Mesenchymal stem cell (in vitro differentiated cells and primary cell): Measurements from ENCODE around the gene DDA1. TPM values are rescaled to one million over a fixed set of nuclear protein-coding genes. Genes with fewer than 3 reads are reported as not detected.

Experiments used
- DNase-seq: peaks from one replicate; pipeline ENCODE4 v3.0.0-alpha.2; 2013
- H2AFZ ChIP-seq: one replicate; pipeline ENCODE4 v1.6.1; 2013; ENCODE audit warnings: low read depth, mild to moderate bottlenecking, control low read depth, inconsistent platforms, low read length, moderate library complexity
- H2AK5ac ChIP-seq: 2 replicates; pipeline ENCODE4 v1.6.1; 2013; ENCODE audit warnings: low read length, moderate library complexity, mild to moderate bottlenecking, inconsistent platforms; ENCODE audit not compliant: severe bottlenecking
- H2BK120ac ChIP-seq: one replicate; pipeline ENCODE4 v1.6.1; 2013; ENCODE audit warnings: low read depth, mild to moderate bottlenecking, inconsistent platforms, low read length, moderate library complexity
- H2BK12ac ChIP-seq, 2 experiments: one replicate each; pipeline ENCODE4 v1.6.1; 2013; ENCODE audit warnings: inconsistent platforms in 2 of 2, low read length in 2 of 2, mild to moderate bottlenecking in 2 of 2, moderate library complexity in 2 of 2, control low read depth in 1 of 2
- H2BK15ac ChIP-seq: one replicate; pipeline ENCODE4 v1.6.1; 2013; ENCODE audit warnings: mild to moderate bottlenecking, low read depth, inconsistent platforms; ENCODE audit not compliant: poor library complexity, severe bottlenecking
- H2BK5ac ChIP-seq: 2 replicates; pipeline ENCODE4 v1.6.1; 2013; ENCODE audit warnings: low read depth, mild to moderate bottlenecking, low read length, control low read depth, inconsistent platforms; ENCODE audit not compliant: poor library complexity, severe bottlenecking
- H3K14ac ChIP-seq, 2 experiments: one replicate each; pipeline ENCODE4 v1.6.1; 2013; ENCODE audit warnings: inconsistent platforms in 2 of 2, low read length in 2 of 2, control low read depth in 1 of 2, mild to moderate bottlenecking in 1 of 2, moderate library complexity in 1 of 2
- H3K18ac ChIP-seq, 2 experiments: one replicate each; pipeline ENCODE4 v1.6.1; 2013; ENCODE audit warnings: inconsistent platforms in 2 of 2, low read length in 2 of 2, control low read depth in 1 of 2, low read depth in 1 of 2, mild to moderate bottlenecking in 1 of 2
- H3K23ac ChIP-seq, 2 experiments: one replicate each; pipeline ENCODE4 v1.6.1; 2013; ENCODE audit warnings: inconsistent platforms in 2 of 2, low read length in 2 of 2, mild to moderate bottlenecking in 2 of 2, moderate library complexity in 2 of 2, control low read depth in 1 of 2
- H3K27ac ChIP-seq: 2 replicates; pipeline ENCODE4 v1.5.1; 2013; ENCODE audit warnings: mild to moderate bottlenecking, moderate library complexity, low read length, control low read depth, inconsistent platforms; ENCODE audit not compliant: poor library complexity, severe bottlenecking
- H3K27me3 ChIP-seq, 2 experiments: 2 replicates each; pipeline versions ENCODE4 v1.6.1 to v1.7.0; 2013; ENCODE audit warnings: low read length in 2 of 2, mild to moderate bottlenecking in 2 of 2, moderate library complexity in 2 of 2, control low read depth in 1 of 2, inconsistent platforms in 1 of 2; ENCODE audit not compliant: control insufficient read depth in 1 of 2, insufficient read depth in 1 of 2
- H3K36me3 ChIP-seq, 2 experiments: 2 replicates each; pipeline versions ENCODE4 v1.6.1 to v1.7.0; 2013; ENCODE audit warnings: low read length in 2 of 2, control low read depth in 1 of 2, inconsistent platforms in 1 of 2, low read depth in 1 of 2, mild to moderate bottlenecking in 1 of 2; ENCODE audit not compliant: insufficient read depth in 2 of 2, control insufficient read depth in 1 of 2
- H3K4ac ChIP-seq, 2 experiments: one replicate each; pipeline ENCODE4 v1.6.1; 2013; ENCODE audit warnings: inconsistent platforms in 2 of 2, low read length in 2 of 2, mild to moderate bottlenecking in 2 of 2, moderate library complexity in 2 of 2, control low read depth in 1 of 2, low read depth in 1 of 2
- H3K4me1 ChIP-seq: 2 replicates; pipeline ENCODE4 v1.6.1; 2013; ENCODE audit warnings: low read depth, low read length, control low read depth; ENCODE audit not compliant: control insufficient read depth, insufficient read depth
- H3K4me2 ChIP-seq: 2 replicates; pipeline ENCODE4 v1.6.1; 2013; ENCODE audit warnings: low read length, mild to moderate bottlenecking, inconsistent platforms; ENCODE audit not compliant: poor library complexity, severe bottlenecking
- H3K4me3 ChIP-seq, 2 experiments: 2 replicates each; pipeline versions ENCODE4 v1.5.1 to v1.7.0; 2013; ENCODE audit warnings: low read length in 2 of 2, mild to moderate bottlenecking in 2 of 2, control low read depth in 1 of 2, low read depth in 1 of 2; ENCODE audit not compliant: insufficient read depth in 1 of 2
- H3K79me1 ChIP-seq: replicated peaks from 2 replicates; pipeline ENCODE4 v1.6.1; 2013; ENCODE audit warnings: mild to moderate bottlenecking, control low read depth, low read length, inconsistent platforms; ENCODE audit not compliant: poor library complexity, severe bottlenecking
- H3K9ac ChIP-seq: 2 replicates; pipeline ENCODE4 v1.7.0; 2013; ENCODE audit warnings: mild to moderate bottlenecking, low read length, moderate library complexity
- H3K9me3 ChIP-seq: 2 replicates; pipeline ENCODE4 v1.7.0; 2013; ENCODE audit warnings: mild to moderate bottlenecking, low read length; ENCODE audit not compliant: control insufficient read depth
- H4K8ac ChIP-seq: one replicate; pipeline ENCODE4 v1.6.1; 2013; ENCODE audit warnings: inconsistent platforms, mild to moderate bottlenecking, low read length, moderate library complexity
- H4K91ac ChIP-seq: one replicate; pipeline ENCODE4 v1.6.1; 2013; ENCODE audit warnings: mild to moderate bottlenecking, low read length, inconsistent platforms
- WGBS: methylation state at CpG from one replicate; pipeline ENCODE4 v1.1.7; 2013; ENCODE audit warnings: mixed read lengths; 5-methylcytosine and 5-hydroxymethylcytosine counted together
- polyA plus RNA-seq, 2 experiments: library from polyadenylated mRNA; stranded (reverse); fragments of 200-250 nt; gene quantifications; one replicate each; pipeline ENCODE4 v1.2.3, GENCODE V29; 2013

DDA1 gene
- 151 TPM for polyA plus RNA-seq (2013, experiment 1 of 2)
- 152 TPM for polyA plus RNA-seq (2013, experiment 2 of 2)

- Histone ChIP-seq H2AFZ (no peak within 1 kb of the TSS), H3K23ac (no peak within 1 kb of the TSS), H3K27ac (peak within 1 kb of the TSS; percentile 38), H3K79me1 (peaks cover 23% of the 10 kb centered on the region), H3K4ac (peak within 1 kb of the TSS; percentile 64 to 99), H3K4me3 (peak within 1 kb of the TSS; percentile 85 to 93), H3K4me2 (peak within 1 kb of the TSS; percentile 82), H3K27me3 (no peaks in the 10 kb centered on the region), H3K18ac (peak within 1 kb of the TSS; percentile 89 to 95), H3K9me3 (no peaks in the 10 kb centered on the region), H4K8ac (peak within 1 kb of the TSS; percentile 93), H2BK120ac (peak within 1 kb of the TSS; percentile 84), H3K4me1 (peaks cover 41% of the 10 kb centered on the region), H2BK5ac (peak within 1 kb of the TSS; percentile 4), H2BK12ac (peak within 1 kb of the TSS in 1 of 2 experiments; percentile 24), H4K91ac (peak within 1 kb of the TSS; percentile 92), H2BK15ac (peak within 1 kb of the TSS; percentile 86), H3K9ac (peak within 1 kb of the TSS; percentile 97), H3K14ac (peak within 1 kb of the TSS; percentile 71 to 79), H2AK5ac (peak within 1 kb of the TSS; percentile 31), H3K36me3 (peaks cover 9 to 22% of the 10 kb centered on the region in 2 experiments)
- peak; percentile 100 for DNase-seq
- WGBS = under 1% methylated on average over 40 of the region's 46 CpGs
These were observed at the start of gene DDA1 for GRCh38 chr19:17309198-17309964. Gene DDA1, plus strand, starts transcription at chr19:17309563. Its CDS starts 92 bp downstream, at chr19:17309655.

- Histone ChIP-seq H2BK5ac (no peak overlapping the region), H3K27ac (no peak overlapping the region), H2BK12ac (no peak overlapping the region), H2AFZ (no peak overlapping the region), H3K27me3 (peaks cover 0 to 10% of the 10 kb centered on the region in 2 experiments), H3K9ac (no peak overlapping the region), H3K4me3 (no peak overlapping the region), H2AK5ac (no peak overlapping the region), H3K14ac (no peak overlapping the region), H3K36me3 (no peaks in the 10 kb centered on the region), H3K4me2 (no peak overlapping the region), H3K9me3 (peaks cover 10% of the 10 kb centered on the region), H4K91ac (no peak overlapping the region), H3K4ac (no peak overlapping the region), H3K79me1 (no peaks in the 10 kb centered on the region), H2BK120ac (no peak overlapping the region), H2BK15ac (no peak overlapping the region), H4K8ac (no peak overlapping the region), H3K4me1 (peaks cover 4% of the 10 kb centered on the region), H3K18ac (no peak overlapping the region), H3K23ac (no peak overlapping the region)
- DNase-seq = no peak
- 83% methylated on average over 1 of the region's 1 CpG for WGBS
These were observed 49.4 kb upstream of the DDA1 start for GRCh38 chr19:17259934-17260333.

GRCh38 chr19:17260842-17261325 lies 48.5 kb upstream of the DDA1 start:
- Histone ChIP-seq H2BK5ac (no peak overlapping the region), H2BK15ac (no peak overlapping the region), H3K27ac (no peak overlapping the region), H3K9ac (no peak overlapping the region), H3K9me3 (peaks cover 10% of the 10 kb centered on the region), H4K91ac (no peak overlapping the region), H3K4me1 (no peaks in the 10 kb centered on the region), H2BK12ac (no peak overlapping the region), H3K4ac (no peak overlapping the region), H3K27me3 (peaks cover 0 to 10% of the 10 kb centered on the region in 2 experiments), H2BK120ac (no peak overlapping the region), H3K4me3 (no peak overlapping the region), H3K79me1 (no peaks in the 10 kb centered on the region), H3K14ac (no peak overlapping the region), H2AFZ (no peak overlapping the region), H2AK5ac (no peak overlapping the region), H3K23ac (no peak overlapping the region), H3K36me3 (no peaks in the 10 kb centered on the region), H4K8ac (no peak overlapping the region), H3K4me2 (no peak overlapping the region), H3K18ac (no peak overlapping the region)
- DNase-seq = peak; percentile 71
- 27% methylated on average over 14 of the region's 15 CpGs for WGBS

GRCh38 chr19:17262557-17262956 lies 46.8 kb upstream of the DDA1 start:
- Histone ChIP-seq H2BK120ac (no peak overlapping the region), H3K36me3 (no peaks in the 10 kb centered on the region), H2BK15ac (no peak overlapping the region), H3K9ac (no peak overlapping the region), H3K23ac (no peak overlapping the region), H3K14ac (no peak overlapping the region), H4K8ac (no peak overlapping the region), H3K4me2 (no peak overlapping the region), H2AFZ (no peak overlapping the region), H2BK5ac (no peak overlapping the region), H2AK5ac (no peak overlapping the region), H3K4me1 (no peaks in the 10 kb centered on the region), H4K91ac (peak overlapping the region; percentile 29), H3K9me3 (peaks cover 10% of the 10 kb centered on the region), H3K4me3 (no peak overlapping the region), H3K79me1 (peaks cover under 1% of the 10 kb centered on the region), H2BK12ac (no peak overlapping the region), H3K18ac (no peak overlapping the region), H3K27me3 (peaks cover 0 to 2% of the 10 kb centered on the region in 2 experiments), H3K4ac (no peak overlapping the region), H3K27ac (no peak overlapping the region)
- DNase-seq = no peak
- WGBS = 81% methylated on average over 16 of the region's 16 CpGs
